ENCODE results near the gene SSH2. TPM values are rescaled to one million over a fixed set of nuclear protein-coding genes. Genes with fewer than 3 reads are reported as not detected.

SSH2 gene
- total and polyA plus RNA-seq, 9 of the 15 experiments (the other 6 are each of a cell fraction or from before 2014, with no cell fraction given), result 3.9 to 16.1 (median 10.2) TPM

GRCh38 chr17:29722411-29723198 lies 207.4 kb downstream of the SSH2 start (continued):
- TF ChIP-seq TAF15 (IDR thresholded peaks at IDR 0.05; ENCODE audit: low read depth, low read length) (no peak), HMBOX1 (IDR thresholded peaks at IDR 0.05) (0 out of 2 replicates have a peak, but pooled peaks have one; percentile 35), MTF1 (CRISPR knock-in tag; IDR thresholded peaks at IDR 0.05; ENCODE audit: borderline replicate concordance) (no peak), MTA1 (IDR thresholded peaks at IDR 0.05; ENCODE audit: borderline replicate concordance) (peak; percentile 16; the same call in 1 of the 2 replicates), SETDB1 (IDR thresholded peaks at IDR 0.05; ENCODE audit: low read length) (no peak), ZNF766 (CRISPR knock-in tag; conservative IDR thresholded peaks at IDR 0.05) (no peak), FOXM1 (IDR thresholded peaks at IDR 0.05; ENCODE audit: low read depth) (no peak; the same call in 1 of the 2 replicates), FOXM1 (CRISPR knock-in tag; IDR thresholded peaks at IDR 0.05; ENCODE audit: low read depth) (no peak), GATAD2A (IDR thresholded peaks at IDR 0.05) (peak; percentile 35; the same call in 1 of the 2 replicates), ZNF121 (CRISPR knock-in tag; conservative IDR thresholded peaks at IDR 0.05) (no peak)

- Histone ChIP-seq H3K9me3 (replicated peaks; ENCODE audit: control insufficient read depth, insufficient read depth, low read depth, low read length) (no peaks in the 10 kb centered on the region), H3K9ac (ENCODE audit: insufficient read depth in 1 of 2, low read depth in 2 of 2, low read length in 2 of 2) (peak overlapping the region in 1 of 2 experiments; percentile 62; a peak in 1 of 4 replicates), H3K9me1 (ENCODE audit: control insufficient read depth, insufficient read depth, low read length) (no peaks in the 10 kb centered on the region), H3K79me2 (ENCODE audit: control insufficient read depth, insufficient read depth, low read length) (0 out of 3 replicates have a peak, but pooled peaks cover 2% of the 10 kb centered on the region), H4K20me1 (replicated peaks; ENCODE audit: control insufficient read depth, insufficient read depth, low read length) (no peaks in the 10 kb centered on the region), H3K4me1 (replicated peaks in 1 of 2; ENCODE audit: control insufficient read depth in 2 of 2, insufficient read depth in 2 of 2, low read length in 2 of 2) (peaks cover 18 to 42% of the 10 kb centered on the region in 2 experiments; a peak in 4 of 5 replicates), H2AFZ (ENCODE audit: low read depth, low read length) (peak overlapping the region; percentile 15; the same call in 1 of the 2 replicates), H3K4me2 (ENCODE audit: insufficient read depth, low read length) (no peak overlapping the region), H3K4me3 (no peak overlapping the region), H3K27me3 (ENCODE audit: control insufficient read depth in 2 of 2, insufficient read depth in 2 of 2, low read length in 2 of 2) (no peaks in the 10 kb centered on the region), H3K27ac (ENCODE audit: extremely low read depth, low read depth, low read length) (peak overlapping the region; percentile 66; the same call in 1 of the 3 replicates), H3K36me3 (ENCODE audit: control insufficient read depth, insufficient read depth, low read length) (no peaks in the 10 kb centered on the region)
- POLR2A ChIA-PET, result no interaction called here
- intact Hi-C loops (cut with micrococcal nuclease) (loop anchor here (5.0 kb wide), 3 partner anchors 38 to 83 kb away; no protein-coding TSS in a partner anchor), in situ Hi-C loops (cut with MboI) (no loop called here)
- FAIRE-seq, result no peak
- CTCF ChIA-PET (ENCODE audit: low intra/inter-chr PET ratio), result no interaction called here
- no peak for DNase-seq (ENCODE audit: extremely low read depth in 1 of 4, low spot score in 3 of 4)
- BruUV-seq (replicated peaks), result no TSS peak
- 51% methylated on average over 3 of the region's 3 CpGs for WGBS (ENCODE audit: insufficient coverage, low coverage, missing lambda C conversion rate)
- ATAC-seq, result no peak
- no peak for TF ChIP-seq ZFP91 (CRISPR knock-in tag; IDR thresholded peaks at IDR 0.05)
- TF ChIP-seq ZNF311 (CRISPR knock-in tag; IDR thresholded peaks at IDR 0.05), result no peak
- TF ChIP-seq PCBP1 (IDR thresholded peaks at IDR 0.05; ENCODE audit: low read depth, low read length, poor library complexity, severe bottlenecking), result no peak
- no peak for TF ChIP-seq ZNF316 (IDR thresholded peaks at IDR 0.05)
- TF ChIP-seq CAMTA2 (CRISPR knock-in tag; conservative IDR thresholded peaks at IDR 0.05), result no peak
- TF ChIP-seq TRIM24 (IDR thresholded peaks at IDR 0.05), result no peak
- no peak for TF ChIP-seq MNT (conservative IDR thresholded peaks at IDR 0.05)
- no peak for TF ChIP-seq SMAD1 (IDR thresholded peaks at IDR 0.05; ENCODE audit: low read depth, low read length, partially characterized antibody)
- no peak for TF ChIP-seq ZNF12 (CRISPR knock-in tag; IDR thresholded peaks at IDR 0.05)
These were observed 209.5 kb downstream of the SSH2 start for GRCh38 chr17:29720551-29720950.
